Measurements from ENCODE around the gene TMEM266.

Gene TMEM266

DNA sequence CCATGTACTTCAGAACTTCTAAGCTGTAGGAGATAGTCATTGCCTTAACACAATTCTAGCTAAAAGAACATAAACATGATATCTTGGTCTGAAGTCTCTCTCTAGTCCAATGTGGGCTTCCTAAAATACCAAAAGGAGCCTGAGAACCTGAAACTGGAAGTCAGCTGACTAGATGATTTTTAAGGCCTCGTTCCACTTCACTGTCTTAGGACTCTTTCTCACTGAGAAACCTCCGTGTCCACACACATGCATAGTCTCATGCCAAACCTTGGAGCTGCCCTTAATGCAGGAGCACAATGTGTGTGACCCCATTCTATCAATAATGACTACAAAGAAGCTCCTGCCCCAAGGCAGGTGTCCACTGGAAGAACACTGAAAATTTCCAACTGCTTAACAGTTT lies 163.7 kb downstream of the TMEM266 start:
- no peaks in the 10 kb centered on the region for H3K9me3 ChIP-seq (ENCODE audit: control insufficient read depth, insufficient read depth, low read depth, low read length)
- CTCF ChIA-PET, result interaction anchor here (0.5 to 1.0 kb wide), 2 partner anchors 12 to 466 kb away, joined by 3 to 8 read pairs; no protein-coding TSS in a partner anchor
- POLR2A ChIA-PET, result no interaction called here
- no peak for TF ChIP-seq ZNF747 (tag by site-specific recombination; IDR thresholded peaks at IDR 0.05)
- TF ChIP-seq ZNF621 (tag by site-specific recombination; IDR thresholded peaks at IDR 0.05), result no peak
- no peak for TF ChIP-seq ZNF837 (tag by site-specific recombination; IDR thresholded peaks at IDR 0.05)
- no peak for TF ChIP-seq HOXC10 (CRISPR knock-in tag; IDR thresholded peaks at IDR 0.05)
- no peak for TF ChIP-seq ZNF394 (tag by site-specific recombination; IDR thresholded peaks at IDR 0.05; ENCODE audit: borderline replicate concordance)
- TF ChIP-seq ZNF76 (tag by site-specific recombination; IDR thresholded peaks at IDR 0.05; ENCODE audit: borderline replicate concordance, low read depth), result no peak
- no peak for TF ChIP-seq ZNF223 (tag by site-specific recombination; IDR thresholded peaks at IDR 0.05)
- no peak for TF ChIP-seq ZNF18 (tag by site-specific recombination; IDR thresholded peaks at IDR 0.05)
- TF ChIP-seq ZNF514 (tag by site-specific recombination; IDR thresholded peaks at IDR 0.05), result no peak
- no peak for TF ChIP-seq ZNF585B (tag by site-specific recombination; IDR thresholded peaks at IDR 0.05)
- TF ChIP-seq MZF1 (tag by site-specific recombination; IDR thresholded peaks at IDR 0.05; ENCODE audit: borderline replicate concordance), result no peak
- TF ChIP-seq PATZ1 (tag by site-specific recombination; IDR thresholded peaks at IDR 0.05), result no peak
- no peak for TF ChIP-seq ZNF426 (tag by site-specific recombination; IDR thresholded peaks at IDR 0.05)
- TF ChIP-seq ZBTB49 (tag by site-specific recombination; IDR thresholded peaks at IDR 0.05; ENCODE audit: low read depth), result no peak
- TF ChIP-seq ZNF112 (tag by site-specific recombination; IDR thresholded peaks at IDR 0.05), result no peak
- TF ChIP-seq MEIS1 (CRISPR knock-in tag; IDR thresholded peaks at IDR 0.05; ENCODE audit: borderline replicate concordance), result no peak
- no peak for TF ChIP-seq HOXD13 (CRISPR knock-in tag; IDR thresholded peaks at IDR 0.05; ENCODE audit: borderline replicate concordance)
- no peak for TF ChIP-seq ZNF214 (tag by site-specific recombination; IDR thresholded peaks at IDR 0.05; ENCODE audit: borderline replicate concordance)
- TF ChIP-seq ZIC2 (tag by site-specific recombination; IDR thresholded peaks at IDR 0.05), result no peak
- TF ChIP-seq ZNF558 (tag by site-specific recombination; IDR thresholded peaks at IDR 0.05), result no peak
- peaks cover 13 to 55% of the 10 kb centered on the region in 2 experiments for H3K36me3 ChIP-seq (ENCODE audit: control insufficient read depth in 2 of 2, insufficient read depth in 1 of 2, low read length in 2 of 2)
- no peak overlapping the region for H3K27ac ChIP-seq (ENCODE audit: extremely low read depth, low read depth, low read length)
- no peak overlapping the region for H3K4me3 ChIP-seq (ENCODE audit: low read depth, low read length)
- H3K4me1 ChIP-seq (ENCODE audit: control insufficient read depth, insufficient read depth, low read length), result no peaks in the 10 kb centered on the region

DNA sequence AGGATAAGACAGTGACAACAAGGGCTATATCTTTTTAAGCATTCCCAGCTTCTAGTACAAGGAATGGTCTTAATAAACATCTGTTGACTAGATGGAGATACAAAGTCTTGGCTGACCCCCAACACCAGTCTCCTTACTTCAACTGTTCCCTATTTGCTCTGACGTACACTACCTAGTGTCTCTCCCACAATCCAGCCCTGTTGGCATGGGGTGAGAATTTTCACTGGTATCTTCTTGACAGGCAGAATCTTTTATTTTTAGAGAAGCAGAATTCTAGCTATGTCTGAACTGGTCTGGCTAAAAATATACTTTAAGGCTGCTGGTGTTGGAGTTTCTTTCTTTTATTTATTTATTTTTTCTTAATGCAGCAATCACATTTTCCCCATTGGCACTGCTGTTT lies 169.5 kb downstream of the TMEM266 start:
- Histone ChIP-seq H3K9me3 (ENCODE audit: control insufficient read depth, insufficient read depth, low read depth, low read length) (no peaks in the 10 kb centered on the region), H3K27ac (ENCODE audit: extremely low read depth, low read depth, low read length) (no peak overlapping the region), H3K36me3 (ENCODE audit: control insufficient read depth in 2 of 2, insufficient read depth in 1 of 2, low read length in 2 of 2) (peaks cover 11 to 44% of the 10 kb centered on the region in 2 experiments), H3K4me1 (ENCODE audit: control insufficient read depth, insufficient read depth, low read length) (peaks cover under 1% of the 10 kb centered on the region; the same call in 1 of the 2 replicates), H3K4me3 (ENCODE audit: low read depth, low read length) (no peak overlapping the region)
- ChIA-PET POLR2A (no interaction called here), CTCF (interaction anchor here (0.6 to 1.2 kb wide), 4 partner anchors 11 to 87 kb away, joined by 3 to 5 read pairs (median 3); no protein-coding TSS in a partner anchor)
- TF ChIP-seq ZNF121 (tag by site-specific recombination; IDR thresholded peaks at IDR 0.05), result no peak
- TF ChIP-seq ZNF416 (tag by site-specific recombination; IDR thresholded peaks at IDR 0.05), result no peak
- no peak for TF ChIP-seq TRIM28 (IDR thresholded peaks at IDR 0.05; ENCODE audit: borderline replicate concordance, low read length)
- no peak for TF ChIP-seq BCL11B (tag by site-specific recombination; IDR thresholded peaks at IDR 0.05; ENCODE audit: low read depth)
- no peak for TF ChIP-seq REST (tag by site-specific recombination; IDR thresholded peaks at IDR 0.05)
- no peak for TF ChIP-seq ZNF449 (tag by site-specific recombination; IDR thresholded peaks at IDR 0.05)
